Measurements from ENCODE around the gene SCG2. TPM values are rescaled to one million over a fixed set of nuclear protein-coding genes. Genes with fewer than 3 reads are reported as not detected.

The SCG2 gene
- polyA plus RNA-seq, 1 donor (not counting 4 experiments of a cell fraction or from before 2014, with no cell fraction given): 0.10 TPM

GRCh38 chr2:223563462-223563861, 38.7 kb downstream of the SCG2 start:
- Histone ChIP-seq H3K27me3 (ENCODE audit: control insufficient read depth, extremely low read depth, insufficient read depth, low read length) (no peaks in the 10 kb centered on the region), H3K4me1 (ENCODE audit: control insufficient read depth, extremely low read depth, insufficient read depth, low read length) (peaks cover 33% of the 10 kb centered on the region), H3K9ac (ENCODE audit: control insufficient read depth, extremely low read depth, insufficient read depth, low read length) (no peak overlapping the region), H3K27ac (ENCODE audit: control insufficient read depth, insufficient read depth, low read length) (no peak overlapping the region), H3K9me3 (ENCODE audit: control insufficient read depth, low read depth, low read length) (no peaks in the 10 kb centered on the region), H3K4me2 (ENCODE audit: control insufficient read depth, extremely low read depth, insufficient read depth, low read depth, low read length) (peak overlapping the region; percentile 22), H2AFZ (ENCODE audit: control insufficient read depth, low read length) (no peak overlapping the region), H3K36me3 (ENCODE audit: control insufficient read depth in 2 of 2, extremely low read depth in 1 of 2, insufficient read depth in 2 of 2, low read length in 2 of 2) (no peaks in the 10 kb centered on the region), H3K4me3 (ENCODE audit: control insufficient read depth in 2 of 3, extremely low read depth in 1 of 3, insufficient read depth in 2 of 3, low read depth in 1 of 3, low read length in 3 of 3) (no peak overlapping the region), H3K9me1 (ENCODE audit: control insufficient read depth, extremely low read depth, insufficient read depth, low read length) (no peaks in the 10 kb centered on the region), H4K20me1 (ENCODE audit: control insufficient read depth, extremely low read depth, insufficient read depth, low read length) (no peaks in the 10 kb centered on the region), H3K79me2 (ENCODE audit: control insufficient read depth, insufficient read depth, low read length) (no peaks in the 10 kb centered on the region)
- dilution Hi-C loops (cut with MboI; ENCODE audit: extremely low pct_ligation_motif_present, low sequenced_read_pairs): no loop called here
- FAIRE-seq (peak; percentile 97), DNase-seq (ENCODE audit: low read depth, low spot score) (peak; percentile 66)
- no peak for TF ChIP-seq EZH2 (IDR thresholded peaks at IDR 0.05; ENCODE audit: low read length)
- TF ChIP-seq CTCF (optimal IDR thresholded peaks at IDR 0.05 in 1 of 3, IDR thresholded peaks at IDR 0.05 in 1 of 3, conservative IDR thresholded peaks at IDR 0.05 in 1 of 3; ENCODE audit: extremely low read depth in 1 of 3, insufficient read depth in 2 of 3, low read length in 3 of 3): peak in 1 of 3 experiments; percentile 9

DNA sequence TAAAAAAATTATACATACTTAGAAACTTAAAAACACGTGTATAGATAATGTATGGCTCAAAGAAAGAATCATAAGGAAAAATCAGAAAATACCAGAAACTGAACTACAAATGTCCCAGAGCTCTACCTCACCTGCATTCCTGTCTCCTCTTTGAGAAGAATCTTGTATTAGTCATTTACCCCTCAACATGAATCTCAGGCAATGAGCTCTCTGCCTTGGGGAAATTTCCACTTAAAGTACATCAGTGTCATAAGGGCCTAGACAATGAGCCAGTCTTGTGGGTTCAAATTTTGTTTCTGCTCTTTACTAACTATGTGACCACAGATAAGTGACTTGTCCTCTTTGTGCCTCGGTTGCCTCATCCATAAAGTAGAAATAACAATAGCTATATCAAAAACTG, 40.1 kb downstream of the SCG2 start:
- no peaks in the 10 kb centered on the region for H3K27me3 ChIP-seq (ENCODE audit: control insufficient read depth, extremely low read depth, insufficient read depth, low read length)
- H3K79me2 ChIP-seq (ENCODE audit: control insufficient read depth, insufficient read depth, low read length): no peaks in the 10 kb centered on the region
- TF ChIP-seq CTCF (optimal IDR thresholded peaks at IDR 0.05 in 1 of 3, IDR thresholded peaks at IDR 0.05 in 1 of 3, conservative IDR thresholded peaks at IDR 0.05 in 1 of 3; ENCODE audit: extremely low read depth in 1 of 3, insufficient read depth in 2 of 3, low read length in 3 of 3) (no peak), EZH2 (IDR thresholded peaks at IDR 0.05; ENCODE audit: low read length) (no peak)
- no peak overlapping the region for H3K9ac ChIP-seq (ENCODE audit: control insufficient read depth, extremely low read depth, insufficient read depth, low read length)
- H3K27ac ChIP-seq (ENCODE audit: control insufficient read depth, insufficient read depth, low read length): peak overlapping the region; percentile 1
- no peak overlapping the region for H3K4me3 ChIP-seq (ENCODE audit: control insufficient read depth in 2 of 3, extremely low read depth in 1 of 3, insufficient read depth in 2 of 3, low read depth in 1 of 3, low read length in 3 of 3)
- no peak overlapping the region for H2AFZ ChIP-seq (ENCODE audit: control insufficient read depth, low read length)
- H3K9me1 ChIP-seq (ENCODE audit: control insufficient read depth, extremely low read depth, insufficient read depth, low read length): no peaks in the 10 kb centered on the region
- DNase-seq (ENCODE audit: low read depth, low spot score) (peak; percentile 50), FAIRE-seq (peak; percentile 71)
- no peak overlapping the region for H3K4me2 ChIP-seq (ENCODE audit: control insufficient read depth, extremely low read depth, insufficient read depth, low read depth, low read length)
- dilution Hi-C loops (cut with MboI; ENCODE audit: extremely low pct_ligation_motif_present, low sequenced_read_pairs): no loop called here
- H3K4me1 ChIP-seq (ENCODE audit: control insufficient read depth, extremely low read depth, insufficient read depth, low read length): peaks cover 33% of the 10 kb centered on the region
- H3K9me3 ChIP-seq (ENCODE audit: control insufficient read depth, low read depth, low read length): no peaks in the 10 kb centered on the region
- H3K36me3 ChIP-seq (ENCODE audit: control insufficient read depth in 2 of 2, extremely low read depth in 1 of 2, insufficient read depth in 2 of 2, low read length in 2 of 2): no peaks in the 10 kb centered on the region
- H4K20me1 ChIP-seq (ENCODE audit: control insufficient read depth, extremely low read depth, insufficient read depth, low read length): no peaks in the 10 kb centered on the region

Data from keratinocyte (primary cell).